ENCODE data around the gene ZWILCH.

DNA sequence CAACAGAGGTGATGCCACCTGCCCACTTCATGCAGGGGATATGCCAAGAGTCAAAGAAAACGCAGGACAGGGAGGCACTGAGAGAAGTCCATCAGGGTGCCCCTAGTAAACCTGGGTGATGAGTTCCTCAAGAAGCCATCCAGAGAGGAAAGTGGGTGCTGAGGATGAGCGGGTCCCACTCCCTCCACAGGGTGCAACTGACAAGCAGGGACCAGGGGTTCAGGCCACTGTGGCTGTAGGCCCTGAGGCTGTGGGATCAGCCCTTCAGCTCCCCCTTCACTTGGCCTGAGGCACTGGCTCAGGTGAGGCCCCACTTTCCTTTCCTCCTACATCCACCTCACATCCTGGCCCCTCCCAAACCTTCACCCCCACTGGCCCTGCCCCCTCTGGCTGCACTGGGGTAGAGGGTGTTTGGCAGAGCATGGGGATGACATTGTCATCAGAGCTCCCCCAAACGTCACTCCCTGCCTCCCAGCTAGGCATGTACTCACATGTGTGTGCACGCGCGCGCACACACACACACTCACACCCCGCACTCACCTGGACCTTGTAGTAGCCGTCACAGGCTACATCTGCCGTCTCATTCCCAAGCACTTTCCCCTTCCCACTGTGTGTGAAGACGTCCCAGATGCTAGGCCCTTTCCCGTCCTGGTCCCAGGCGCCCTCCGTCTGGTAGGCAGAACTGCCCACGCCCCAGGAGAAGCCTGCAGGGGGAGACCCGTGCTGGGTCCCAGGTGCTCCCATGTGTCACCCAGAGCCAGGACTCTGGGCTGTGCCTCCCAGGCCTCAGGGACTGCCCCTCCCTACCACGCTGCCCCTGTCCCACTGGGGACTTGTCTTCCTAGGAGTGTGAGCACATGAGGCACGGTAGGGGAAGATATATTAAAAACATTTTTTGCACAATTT lies 59.3 kb downstream of the ZWILCH start:
- TF ChIP-seq POLR2A (IDR thresholded peaks at IDR 0.05; ENCODE audit: low read depth, low read length) = no peak
- TF ChIP-seq TAF1 (IDR thresholded peaks at IDR 0.05; ENCODE audit: low read depth, low read length) = no peak
- TF ChIP-seq POLR2AphosphoS5 (IDR thresholded peaks at IDR 0.05; ENCODE audit: low read depth, low read length) = no peak
- TF ChIP-seq PAX5 (IDR thresholded peaks at IDR 0.05; ENCODE audit: insufficient read depth, low read length, severe bottlenecking) = no peak
